K562 (cell line): Measurements from ENCODE around the gene ATXN10. TPM values are rescaled to one million over a fixed set of nuclear protein-coding genes. Genes with fewer than 3 reads are reported as not detected.

Experiments
- EP400 ChIP-seq: fragments of 450-650 bp; IDR thresholded peaks from 2 replicates; pipeline ENCODE4 v1.6.1; 2017; ENCODE audit warnings: antibody characterized with exemption, mild to moderate bottlenecking, moderate library complexity
- NFIX ChIP-seq: fragments of 250-450 bp; sonication (Bioruptor Pico); IDR thresholded peaks from 2 replicates; pipeline ENCODE4 v1.4.0; 2020; ENCODE audit warnings: low read depth, mild to moderate bottlenecking, moderate library complexity
- THRB ChIP-seq: fragments of 450-650 bp; formaldehyde crosslinking; conservative IDR thresholded peaks from 2 replicates; pipeline ENCODE4 v1.4.0; 2022; ENCODE audit warnings: mild to moderate bottlenecking, missing genetic modification characterization
- TOE1 ChIP-seq, 2 experiments: fragments of 450-650 bp in 1 of 2; sonication (generic) in 1 of 2; formaldehyde crosslinking in 1 of 2; IDR thresholded peaks; 2 replicates each; pipeline versions ENCODE4 v1.7.1 to v1.8.0; 2016 to 2022; ENCODE audit warnings: borderline replicate concordance in 2 of 2, mild to moderate bottlenecking in 2 of 2, antibody characterized with exemption in 1 of 2, inconsistent platforms in 1 of 2, low read depth in 1 of 2, missing genetic modification reagents in 1 of 2, moderate library complexity in 1 of 2
- U2AF2 ChIP-seq: fragments of 200-400 bp; formaldehyde crosslinking; optimal IDR thresholded peaks from 2 replicates; pipeline ENCODE3; 2017; ENCODE audit warnings: low read depth, mild to moderate bottlenecking, low read length
- ZFX ChIP-seq: sonication (generic); formaldehyde crosslinking; IDR thresholded peaks from 2 replicates; pipeline ENCODE4 v1.8.0; 2022; ENCODE audit warnings: mild to moderate bottlenecking, missing genetic modification reagents, moderate library complexity
- ZNF586 ChIP-seq: fragments of 450-650 bp; formaldehyde crosslinking; conservative IDR thresholded peaks from 2 replicates; pipeline ENCODE4 v1.4.0; 2020; ENCODE audit warnings: mild to moderate bottlenecking, moderate library complexity
- ZNF785 ChIP-seq: fragments of 250-450 bp; sonication (Bioruptor Pico); IDR thresholded peaks from 2 replicates; pipeline ENCODE4 v1.4.0; 2020; ENCODE audit warnings: mild to moderate bottlenecking
- polyA plus RNA-seq, 8 experiments: library from polyadenylated mRNA; depleted of rRNA in 4 of 8; stranded (reverse) in 5 of 8; unstranded in 3 of 8; fragments of >200 nt; fragmentation: Nextera tagmentation in 2 of 8; fragmentation: Illumina TruSeq in 1 of 8; extraction: Ambion mirVana in 2 of 8; extraction: Trizol in 1 of 8; gene quantifications; 2 replicates each; pipeline versions ENCODE4 v1.2.1 to v1.2.3, GENCODE V29; 2011 to 2014; ENCODE audit warnings: inconsistent platforms in 1 of 8, missing spikeins in 1 of 8
- total RNA-seq, 7 experiments: library from RNA; depleted of rRNA in 6 of 7; stranded (reverse); fragments of >200 nt in 6 of 7; fragmentation: Illumina TruSeq in 2 of 7; extraction: Trizol in 2 of 7; gene quantifications; 2 replicates each; pipeline versions ENCODE4 v1.2.1 to v1.2.3, GENCODE V29; 2011 to 2021; ENCODE audit warnings: low replicate concordance in 1 of 7

The ATXN10 gene
- total and polyA plus RNA-seq, 9 of the 15 experiments (the other 6 are each of a cell fraction or from before 2014, with no cell fraction given), result 11.5 to 190 (median 33.6) TPM

- TF ChIP-seq NFIX, result no peak
- no peak for TF ChIP-seq ZNF586 (CRISPR knock-in tag)
- no peak for TF ChIP-seq THRB (CRISPR knock-in tag)
- no peak for TF ChIP-seq ZNF785 (CRISPR knock-in tag)
- no peak for TF ChIP-seq EP400
- TF ChIP-seq ZFX (CRISPR knock-in tag), result no peak
- no peak for TF ChIP-seq TOE1 (IDR thresholded peaks at IDR 0.05; ENCODE audit: borderline replicate concordance)
- no peak for TF ChIP-seq TOE1 (CRISPR knock-in tag; IDR thresholded peaks at IDR 0.05; ENCODE audit: borderline replicate concordance, low read depth)
- TF ChIP-seq U2AF2, result no peak
- TF ChIP-seq, all 486 proteins: peak for 0
These were observed 208.6 kb downstream of the ATXN10 start (continued) for GRCh38 chr22:45880091-45880715.
